Esophagus (tissue), 2 donors: ENCODE data around the gene RAB7B. TPM values are rescaled to one million over a fixed set of nuclear protein-coding genes. Genes with fewer than 3 reads are reported as not detected.

ENCODE experiments used
- H3K27ac ChIP-seq, 2 donors: one replicate each; pipeline ENCODE4 v1.5.1; 2013; ENCODE audit warnings: low read depth in 2 of 2, mild to moderate bottlenecking in 2 of 2, inconsistent platforms in 1 of 2, low read length in 1 of 2, moderate library complexity in 1 of 2
- H3K27me3 ChIP-seq, 2 donors: one replicate each; pipeline ENCODE4 v1.6.1; 2013; ENCODE audit warnings: low read length in 2 of 2, control low read depth in 1 of 2, mild to moderate bottlenecking in 1 of 2; ENCODE audit not compliant: insufficient read depth in 2 of 2, control insufficient read depth in 1 of 2
- H3K36me3 ChIP-seq, 2 donors: one replicate each; pipeline ENCODE4 v1.6.1; 2013; ENCODE audit warnings: low read length in 1 of 2; ENCODE audit not compliant: control insufficient read depth in 2 of 2, insufficient read depth in 2 of 2
- H3K4me1 ChIP-seq, 2 donors: one replicate each; pipeline ENCODE4 v1.6.1; 2013; ENCODE audit warnings: low read length in 1 of 2; ENCODE audit not compliant: control insufficient read depth in 2 of 2, insufficient read depth in 2 of 2
- H3K4me3 ChIP-seq, 2 donors: one replicate each; pipeline ENCODE4 v1.5.1; 2013; ENCODE audit warnings: low read length in 2 of 2, mild to moderate bottlenecking in 2 of 2, low read depth in 1 of 2, moderate library complexity in 1 of 2
- H3K9me3 ChIP-seq, 2 donors: one replicate each; pipeline ENCODE4 v1.6.1; 2013; ENCODE audit warnings: mild to moderate bottlenecking in 2 of 2, low read depth in 1 of 2, low read length in 1 of 2, moderate library complexity in 1 of 2; ENCODE audit not compliant: control insufficient read depth in 2 of 2, insufficient read depth in 1 of 2
- WGBS, 2 donors: extraction: QIAGEN DNeasy Blood & Tissue Kit; methylation state at CpG; one replicate each; pipeline ENCODE4 v1.1.7; 2013; 5-methylcytosine and 5-hydroxymethylcytosine counted together
- polyA plus RNA-seq, 2 donors: library from polyadenylated mRNA; stranded (reverse); fragments of 200-250 nt; gene quantifications; one replicate each; pipeline ENCODE4 v1.2.3, GENCODE V29; 2013
- donor health status: healthy with polysubstance abuse.
- donor health status: Bipolar disorder and iron deficiency.

Gene RAB7B
- polyA plus RNA-seq, 2 donors, result 14.1 to 19.4 TPM

DNA sequence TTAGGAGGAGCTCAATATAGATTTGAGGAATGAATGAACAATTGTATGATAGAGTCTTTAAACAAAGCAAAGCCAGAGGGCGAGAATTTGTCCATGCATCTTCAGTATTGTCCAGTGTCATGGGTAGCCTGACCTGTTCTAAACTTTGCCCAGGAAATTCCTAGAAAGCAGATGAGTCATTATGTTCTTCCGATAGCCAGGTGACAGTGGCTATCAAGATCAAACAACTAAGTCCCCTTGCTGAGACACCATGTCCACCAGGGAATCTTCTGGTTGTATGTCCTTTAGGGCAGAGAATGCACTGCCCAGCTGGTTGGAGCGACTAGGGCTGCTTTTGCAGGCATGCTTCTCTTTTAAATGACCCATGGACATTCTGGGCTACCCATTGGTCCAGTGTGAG, 58.1 kb downstream of the RAB7B start:
- Histone ChIP-seq H3K27me3 (peaks cover 7% of the 10 kb centered on the region in 2 donors), H3K4me3 (no peak overlapping the region), H3K4me1 (peaks cover 0 to 3% of the 10 kb centered on the region in 2 donors), H3K9me3 (no peaks in the 10 kb centered on the region), H3K36me3 (no peaks in the 10 kb centered on the region), H3K27ac (no peak overlapping the region)
- 73 to 79% methylated on average over 3 of the region's 3 CpGs for WGBS, 2 donors

GRCh38 chr1:205944525-205944924, 58.7 kb downstream of the RAB7B start:
- H3K9me3 ChIP-seq, result no peaks in the 10 kb centered on the region
- H3K36me3 ChIP-seq, result no peaks in the 10 kb centered on the region
- H3K4me3 ChIP-seq, result no peak overlapping the region
- H3K27me3 ChIP-seq, result peaks cover 7% of the 10 kb centered on the region in 2 donors
- no peak overlapping the region for H3K27ac ChIP-seq
- peaks cover 0 to 3% of the 10 kb centered on the region in 2 donors for H3K4me1 ChIP-seq
- 65 to 66% methylated on average over 4 of the region's 4 CpGs for WGBS, 2 donors

DNA sequence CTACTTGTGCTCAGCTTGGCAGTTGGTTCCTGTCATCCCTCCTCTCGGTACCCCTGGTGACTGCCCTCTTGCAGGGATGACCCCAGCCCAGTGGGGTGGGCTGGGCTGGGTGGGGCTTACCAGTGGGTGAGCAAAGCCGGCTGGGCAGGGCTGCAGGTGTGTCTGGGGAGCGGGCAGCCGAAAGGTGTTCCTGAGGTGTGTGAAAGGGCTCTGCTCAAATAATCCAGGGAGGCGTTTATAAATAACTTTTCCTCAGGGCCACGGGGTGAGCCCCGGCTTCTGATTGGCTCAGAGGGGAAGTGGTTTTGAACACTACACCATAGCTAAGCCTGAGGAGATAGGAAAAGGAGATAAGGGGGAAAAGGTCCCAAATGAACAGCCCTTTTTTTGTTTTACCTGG, 60.0 kb downstream of the RAB7B start, which contains the start of gene SLC26A9:
Gene SLC26A9 (minus strand): TSS at position 212 of the 400 bp plus-strand sequence. CDS start 7,636 bp downstream, outside the sequence.
- Histone ChIP-seq H3K9me3 (no peaks in the 10 kb centered on the region), H3K36me3 (no peaks in the 10 kb centered on the region), H3K27me3 (peaks cover 7 to 8% of the 10 kb centered on the region in 2 donors), H3K4me3 (no peak within 1 kb of the TSS), H3K4me1 (peaks cover 0 to 3% of the 10 kb centered on the region in 2 donors), H3K27ac (no peak within 1 kb of the TSS)
- 29 to 37% methylated on average over 7 of the region's 7 CpGs for WGBS, 2 donors

DNA sequence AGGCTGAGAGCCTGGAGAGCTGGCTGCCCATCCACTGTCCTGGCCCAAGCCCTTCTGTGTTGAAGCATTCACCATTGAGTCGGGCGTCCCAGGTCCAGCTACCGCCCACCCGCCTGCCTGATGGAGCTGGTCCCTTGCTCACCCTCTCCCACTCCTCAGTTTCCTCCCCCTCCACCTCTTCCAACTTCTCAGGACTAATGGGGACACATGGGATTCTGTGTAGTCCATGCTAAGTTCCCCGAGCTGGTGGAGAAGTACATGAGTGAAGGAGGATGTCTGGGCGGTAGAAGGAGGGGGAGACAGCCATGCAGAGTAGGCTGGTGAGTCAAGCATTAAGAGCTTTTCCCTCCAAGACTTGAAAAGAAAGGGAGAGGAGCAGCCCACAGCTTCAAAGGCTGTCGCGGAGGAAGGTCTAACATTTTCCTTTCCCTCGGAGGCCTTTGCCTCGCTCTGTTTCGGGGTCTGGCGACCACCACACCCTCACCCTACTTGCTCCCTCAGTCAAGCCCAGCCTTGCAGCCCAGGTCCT, 60.5 kb downstream of the RAB7B start:
- peaks cover 3 to 10% of the 10 kb centered on the region in 2 donors for H3K27me3 ChIP-seq
- WGBS, 2 donors, result 58 to 77% methylated on average over 12 of the region's 12 CpGs

GRCh38 chr1:205940710-205941109, 62.5 kb downstream of the RAB7B start:
- H3K27ac ChIP-seq, result no peak overlapping the region

More for the DNA sequence above, 60.5 kb downstream of the RAB7B start:
- H3K4me1 ChIP-seq, result peaks cover 0 to 3% of the 10 kb centered on the region in 2 donors
- H3K4me3 ChIP-seq, result no peak overlapping the region
- H3K9me3 ChIP-seq, result no peaks in the 10 kb centered on the region
- H3K27ac ChIP-seq, result no peak overlapping the region
- H3K36me3 ChIP-seq, result no peaks in the 10 kb centered on the region

GRCh38 chr1:205939690-205940330, 63.4 kb downstream of the RAB7B start:
- no peaks in the 10 kb centered on the region for H3K9me3 ChIP-seq
- H3K36me3 ChIP-seq, result no peaks in the 10 kb centered on the region
- H3K27me3 ChIP-seq, result peaks cover 3 to 11% of the 10 kb centered on the region in 2 donors
- H3K4me3 ChIP-seq, result no peak overlapping the region
- no peak overlapping the region for H3K27ac ChIP-seq
- 40 to 56% methylated on average over 7 of the region's 7 CpGs for WGBS, 2 donors
- H3K4me1 ChIP-seq, result peaks cover 3 to 5% of the 10 kb centered on the region in 2 donors

More at GRCh38 chr1:205940710-205941109, 62.5 kb downstream of the RAB7B start:
- Histone ChIP-seq H3K4me3 (no peak overlapping the region), H3K9me3 (no peaks in the 10 kb centered on the region), H3K36me3 (no peaks in the 10 kb centered on the region), H3K27me3 (peaks cover 3 to 11% of the 10 kb centered on the region in 2 donors), H3K4me1 (peaks cover 3 to 5% of the 10 kb centered on the region in 2 donors)
- WGBS, 2 donors, result 61 to 71% methylated on average over 5 of the region's 5 CpGs

DNA sequence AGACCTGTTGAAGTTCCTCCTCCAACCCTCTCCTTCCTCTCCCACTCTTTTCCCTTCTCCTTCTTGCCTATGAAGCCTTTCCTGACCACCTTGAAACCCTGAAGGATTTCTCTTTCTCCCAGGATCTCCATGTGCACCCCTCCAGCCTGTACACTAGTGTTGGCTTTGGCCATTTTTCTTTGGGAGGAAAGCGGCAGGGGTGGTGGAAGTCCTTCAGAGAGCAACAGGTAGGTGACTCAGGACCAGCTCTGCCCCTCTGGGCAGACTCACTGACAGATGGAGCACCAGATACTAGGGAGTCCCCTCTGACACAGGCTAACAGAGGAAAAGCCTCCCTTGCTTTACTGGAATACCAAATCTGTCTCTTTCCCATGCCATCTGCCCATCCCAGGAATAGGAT, 64.5 kb downstream of the RAB7B start:
- Histone ChIP-seq H3K4me3 (no peak overlapping the region), H3K4me1 (peaks cover 5% of the 10 kb centered on the region in 2 donors), H3K36me3 (no peaks in the 10 kb centered on the region), H3K27ac (no peak overlapping the region), H3K9me3 (no peaks in the 10 kb centered on the region), H3K27me3 (peaks cover 0 to 11% of the 10 kb centered on the region in 2 donors)
- WGBS, 2 donors, result 95 to 96% methylated on average over 1 of the region's 1 CpG

DNA sequence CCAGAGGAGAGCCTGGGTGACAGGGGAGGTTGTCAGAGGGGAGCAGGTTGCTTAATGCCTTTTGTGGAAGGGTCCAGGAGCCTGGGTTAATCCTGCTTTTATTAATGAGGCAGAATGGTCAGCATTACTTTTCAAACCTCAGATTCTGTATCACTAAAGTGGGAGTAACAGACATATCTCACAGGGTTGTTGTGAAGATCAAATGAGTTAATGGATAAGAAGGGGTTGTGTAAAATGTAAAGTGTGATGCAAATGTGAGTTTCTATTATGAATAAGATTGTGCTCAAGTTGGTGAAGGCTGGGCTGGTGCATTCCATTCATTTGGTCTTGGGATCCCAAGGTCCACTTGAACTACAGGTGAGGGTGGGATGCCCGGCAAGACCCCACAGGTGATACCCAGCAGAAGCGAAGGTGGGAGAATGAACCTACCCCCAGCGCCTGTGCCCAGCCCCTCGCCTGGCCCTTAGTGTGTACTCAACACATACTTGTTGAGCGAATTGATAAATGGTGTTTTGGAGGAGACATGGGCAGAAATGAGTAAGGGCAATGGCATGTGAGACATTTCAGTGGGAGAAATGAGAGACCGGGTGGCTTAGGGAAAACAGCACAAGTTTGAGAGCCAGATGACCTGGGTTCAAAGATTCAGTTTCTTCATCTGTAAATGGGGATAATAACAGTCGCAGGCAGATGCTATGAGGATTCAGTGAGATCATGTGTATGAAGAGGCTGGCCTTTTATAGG, 66.2 kb downstream of the RAB7B start:
- no peak overlapping the region for H3K27ac ChIP-seq
- 78 to 81% methylated on average over 7 of the region's 7 CpGs for WGBS, 2 donors

GRCh38 chr1:205936311-205936710, 66.9 kb downstream of the RAB7B start:
- no peak overlapping the region for H3K27ac ChIP-seq
- no peaks in the 10 kb centered on the region for H3K9me3 ChIP-seq
- H3K4me1 ChIP-seq, result peaks cover 7% of the 10 kb centered on the region in 2 donors
- H3K4me3 ChIP-seq, result no peak overlapping the region
- H3K36me3 ChIP-seq, result no peaks in the 10 kb centered on the region
- WGBS, 2 donors, result 63 to 74% methylated on average over 6 of the region's 6 CpGs
- H3K27me3 ChIP-seq, result peaks cover 0 to 5% of the 10 kb centered on the region in 2 donors

More for the DNA sequence above, 66.2 kb downstream of the RAB7B start:
- Histone ChIP-seq H3K36me3 (no peaks in the 10 kb centered on the region), H3K27me3 (peaks cover 0 to 7% of the 10 kb centered on the region in 2 donors), H3K4me1 (peaks cover 7% of the 10 kb centered on the region in 2 donors), H3K9me3 (no peaks in the 10 kb centered on the region), H3K4me3 (no peak overlapping the region)
